Psoas muscle (tissue), 8 donors: Measurements from ENCODE around the gene BARHL2. TPM values are rescaled to one million over a fixed set of nuclear protein-coding genes. Genes with fewer than 3 reads are reported as not detected.

Source experiments
- ATAC-seq, 4 donors: fragments of 200-7000 bp; cut with Tn5 transposase; one replicate each; pipeline ENCODE4 v1.9.1; 2020; ENCODE audit warnings: moderate library complexity in 3 of 4, mild to moderate bottlenecking in 2 of 4
- DNase-seq, 2 donors: peaks; one replicate each; pipeline ENCODE4 v3.0.0-alpha.2; 2020
- H3K27ac ChIP-seq: fragments of 200-600 bp; one replicate; pipeline ENCODE4 v1.8.0; 2022
- H3K27me3 ChIP-seq, 3 donors: fragments of 200-600 bp in 1 of 3; one replicate each; pipeline versions ENCODE4 v1.6.1 to v1.8.0; 2013 to 2022; ENCODE audit warnings: low read length in 2 of 3, mild to moderate bottlenecking in 2 of 3, moderate library complexity in 1 of 3; ENCODE audit not compliant: insufficient read depth in 3 of 3
- H3K36me3 ChIP-seq, 2 donors: fragments of 200-600 bp in 1 of 2; one replicate each; pipeline versions ENCODE4 v1.6.1 to v1.8.0; 2013 to 2022; ENCODE audit warnings: low read depth in 1 of 2, mild to moderate bottlenecking in 1 of 2, moderate library complexity in 1 of 2; ENCODE audit not compliant: insufficient read depth in 1 of 2
- H3K4me1 ChIP-seq: fragments of 200-600 bp; one replicate; pipeline ENCODE4 v1.8.0; 2022
- H3K4me3 ChIP-seq: fragments of 200-600 bp; one replicate; pipeline ENCODE4 v1.8.0; 2022; ENCODE audit warnings: mild to moderate bottlenecking
- H3K9me3 ChIP-seq: fragments of 200-600 bp; one replicate; pipeline ENCODE4 v1.8.0; 2022
- WGBS, 3 donors: extraction: QIAGEN DNeasy Blood & Tissue Kit; methylation state at CpG; one replicate each; pipeline versions ENCODE4 v1.1.6 to v1.1.7; 2013; 5-methylcytosine and 5-hydroxymethylcytosine counted together
- intact Hi-C, 2 donors: fragments of 100-400 bp; cut with DNase I; formaldehyde crosslinking; loops; one replicate each; pipeline versions ENCODE4 v1.11.0 to v1.14.2; 2022
- polyA plus RNA-seq, 3 donors: library from polyadenylated mRNA; stranded (reverse); fragments of 200-250 nt; gene quantifications; one replicate each; pipeline ENCODE4 v1.2.3, GENCODE V29; 2013
- total RNA-seq, 4 donors: library from RNA; stranded (reverse); fragmentation: NEBNext Ultra II Directional in 2 of 4; extraction: Animal tissue kit (Norgen Biotek cat#: 25700) in 2 of 4; gene quantifications; one replicate each; pipeline versions ENCODE4 v1.2.1 to v1.2.4, GENCODE V29; 2021 to 2023
- TF ChIP-seq, protein P1 (sequence below): fragments of 200-600 bp; IDR thresholded peaks from one replicate; pipeline ENCODE4 v1.8.0; 2022; ENCODE audit warnings: antibody characterized with exemption
- donor health status: healthy with polysubstance abuse.
- donor health status: DM: no; HTN: no; CAD: no; lungs with moderate emphysema.
- donor health status: Bipolar disorder and iron deficiency.
- donor health status: healthy.
- donor health status: DM: yes; HTN: yes; CAD: no.
- donor health status: DM: no; HTN: no; CAD: no.
- donor health status: DM: no; HTN: no; CAD: no.
- donor health status: DM: yes; HTN: yes; CAD: no.

BARHL2 gene
- total and polyA plus RNA-seq, 7 donors = not detected

DNA sequence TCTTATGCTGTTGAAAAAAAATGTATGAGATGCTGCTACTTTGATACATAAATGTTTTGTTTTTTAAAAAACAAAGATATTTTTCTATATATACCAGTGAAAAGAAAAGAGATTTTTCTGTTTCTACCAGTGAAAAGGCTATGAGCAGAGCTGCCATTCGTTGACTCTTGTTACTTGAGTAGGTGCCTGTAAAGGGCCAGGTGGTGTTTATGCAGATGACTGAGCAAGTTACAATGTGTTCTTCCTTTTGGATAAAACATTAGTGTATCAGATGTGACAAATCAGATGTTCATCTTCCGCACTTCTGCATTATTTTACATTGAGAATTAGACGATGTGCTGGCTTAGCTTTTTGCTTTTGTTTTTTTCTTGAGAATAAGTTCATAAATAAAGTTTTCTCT, 45.4 kb downstream of the BARHL2 start:
- no peaks in the 10 kb centered on the region for H3K27me3 ChIP-seq
- 48 to 71% (median 50%) methylated on average over 3 of the region's 3 CpGs for WGBS, 3 donors
- ATAC-seq = no peak
- peaks cover 4% of the 10 kb centered on the region for H3K9me3 ChIP-seq
- no peaks in the 10 kb centered on the region for H3K36me3 ChIP-seq
- TF ChIP-seq, protein P1, sequence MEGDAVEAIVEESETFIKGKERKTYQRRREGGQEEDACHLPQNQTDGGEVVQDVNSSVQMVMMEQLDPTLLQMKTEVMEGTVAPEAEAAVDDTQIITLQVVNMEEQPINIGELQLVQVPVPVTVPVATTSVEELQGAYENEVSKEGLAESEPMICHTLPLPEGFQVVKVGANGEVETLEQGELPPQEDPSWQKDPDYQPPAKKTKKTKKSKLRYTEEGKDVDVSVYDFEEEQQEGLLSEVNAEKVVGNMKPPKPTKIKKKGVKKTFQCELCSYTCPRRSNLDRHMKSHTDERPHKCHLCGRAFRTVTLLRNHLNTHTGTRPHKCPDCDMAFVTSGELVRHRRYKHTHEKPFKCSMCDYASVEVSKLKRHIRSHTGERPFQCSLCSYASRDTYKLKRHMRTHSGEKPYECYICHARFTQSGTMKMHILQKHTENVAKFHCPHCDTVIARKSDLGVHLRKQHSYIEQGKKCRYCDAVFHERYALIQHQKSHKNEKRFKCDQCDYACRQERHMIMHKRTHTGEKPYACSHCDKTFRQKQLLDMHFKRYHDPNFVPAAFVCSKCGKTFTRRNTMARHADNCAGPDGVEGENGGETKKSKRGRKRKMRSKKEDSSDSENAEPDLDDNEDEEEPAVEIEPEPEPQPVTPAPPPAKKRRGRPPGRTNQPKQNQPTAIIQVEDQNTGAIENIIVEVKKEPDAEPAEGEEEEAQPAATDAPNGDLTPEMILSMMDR = no peak
- no peak overlapping the region for H3K27ac ChIP-seq
- intact Hi-C loops = no loop called here
- no peak overlapping the region for H3K4me3 ChIP-seq
- no peak for DNase-seq
- H3K4me1 ChIP-seq = no peaks in the 10 kb centered on the region

DNA sequence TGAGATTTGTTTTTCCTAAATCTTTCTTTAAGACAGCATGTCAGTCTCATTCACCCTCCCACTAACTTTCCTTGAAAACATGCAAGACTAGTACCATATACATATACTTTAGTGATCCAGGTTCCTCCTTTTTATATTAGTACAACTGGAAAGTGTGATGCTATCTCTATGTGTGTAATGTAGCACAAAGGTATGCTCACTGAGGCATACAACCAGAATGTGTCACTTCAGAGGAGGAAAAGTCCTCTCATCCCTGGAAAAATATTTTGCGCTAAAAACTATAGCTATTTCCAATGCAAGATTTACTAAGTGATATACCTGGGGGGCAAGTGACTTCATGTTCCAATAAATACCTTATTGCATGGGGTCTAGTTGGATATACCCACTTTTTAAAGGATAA, 45.9 kb downstream of the BARHL2 start:
- 98 to 100% (median 99%) methylated on average over 1 of the region's 1 CpG for WGBS, 3 donors
- H3K36me3 ChIP-seq = no peaks in the 10 kb centered on the region
- intact Hi-C loops = no loop called here
- H3K27ac ChIP-seq = no peak overlapping the region
- TF ChIP-seq, protein P1 = no peak
- no peaks in the 10 kb centered on the region for H3K4me1 ChIP-seq
- no peak for DNase-seq
- no peak overlapping the region for H3K4me3 ChIP-seq
- no peak for ATAC-seq
- no peaks in the 10 kb centered on the region for H3K27me3 ChIP-seq
- peaks cover 4% of the 10 kb centered on the region for H3K9me3 ChIP-seq
